SK-N-SH treated with all-trans-retinoic acid at 6 μM for 48 hours (cell line): ENCODE results near the gene CRHR1.

Source experiments
- CREB5 ChIP-seq: fragments of 250-450 bp; sonication (Bioruptor Pico); IDR thresholded peaks from 2 replicates; pipeline ENCODE4 v1.5.1; 2020; ENCODE audit warnings: low read depth, mild to moderate bottlenecking, moderate library complexity
- CSRNP3 ChIP-seq: fragments of 250-450 bp; sonication (Bioruptor Pico); IDR thresholded peaks from 2 replicates; pipeline ENCODE4 v1.5.1; 2021; ENCODE audit warnings: mild to moderate bottlenecking, moderate library complexity
- ISL1 ChIP-seq: fragments of 250-450 bp; sonication (Bioruptor Pico); IDR thresholded peaks from 2 replicates; pipeline ENCODE4 v2.1.2; 2022; ENCODE audit warnings: mild to moderate bottlenecking, moderate library complexity
- OSR1 ChIP-seq: fragments of 250-450 bp; sonication (Bioruptor Pico); IDR thresholded peaks from 2 replicates; pipeline ENCODE4 v1.8.0; 2022; ENCODE audit warnings: moderate library complexity, mild to moderate bottlenecking, inconsistent platforms
- PATZ1 ChIP-seq: fragments of 250-450 bp; sonication (Bioruptor Pico); IDR thresholded peaks from 2 replicates; pipeline ENCODE4 v1.8.0; 2020; ENCODE audit warnings: mild to moderate bottlenecking, moderate library complexity, borderline replicate concordance
- POU6F1 ChIP-seq: fragments of 250-450 bp; sonication (Bioruptor Pico); IDR thresholded peaks from 2 replicates; pipeline ENCODE4 v1.8.0; 2021; ENCODE audit warnings: low read depth, mild to moderate bottlenecking, moderate library complexity, borderline replicate concordance
- TSHZ2 ChIP-seq: fragments of 250-450 bp; sonication (Bioruptor Pico); IDR thresholded peaks from 2 replicates; pipeline ENCODE4 v1.5.0; 2020; ENCODE audit warnings: mild to moderate bottlenecking, moderate library complexity
- ZC3H10 ChIP-seq: fragments of 250-450 bp; sonication (Bioruptor Pico); IDR thresholded peaks from 2 replicates; pipeline ENCODE4 v1.5.1; 2021; ENCODE audit warnings: mild to moderate bottlenecking, moderate library complexity
- ZFP3 ChIP-seq: fragments of 250-450 bp; sonication (Bioruptor Pico); IDR thresholded peaks from 2 replicates; pipeline ENCODE4 v1.5.0; 2020; ENCODE audit warnings: mild to moderate bottlenecking, moderate library complexity
- ZFP30 ChIP-seq: fragments of 450-650 bp; formaldehyde crosslinking; IDR thresholded peaks from 2 replicates; pipeline ENCODE4 v1.5.0; 2022; ENCODE audit warnings: mild to moderate bottlenecking, moderate library complexity
- ZNF70 ChIP-seq: fragments of 450-650 bp; formaldehyde crosslinking; IDR thresholded peaks from 2 replicates; pipeline ENCODE4 v1.5.0; 2020; ENCODE audit warnings: mild to moderate bottlenecking, moderate library complexity
- ZNF8 ChIP-seq: fragments of 450-650 bp; formaldehyde crosslinking; IDR thresholded peaks from 2 replicates; pipeline ENCODE4 v1.5.0; 2020; ENCODE audit warnings: mild to moderate bottlenecking, moderate library complexity

GRCh38 chr17:45801421-45801820 lies 17.3 kb downstream of the CRHR1 start:
- TF ChIP-seq CREB5 (no peak), PATZ1 (CRISPR knock-in tag) (no peak), ZFP3 (CRISPR knock-in tag) (no peak), POU6F1 (CRISPR knock-in tag) (no peak), ISL1 (no peak), CSRNP3 (CRISPR knock-in tag) (no peak), ZFP30 (CRISPR knock-in tag) (no peak), ZC3H10 (no peak), TSHZ2 (CRISPR knock-in tag) (no peak), ZNF70 (CRISPR knock-in tag) (no peak), ZNF8 (CRISPR knock-in tag) (no peak), OSR1 (CRISPR knock-in tag) (no peak)
